ENCODE measurements around the gene VPS13D.
"Not testable (repeated sequence)": the region's sequence is repeated elsewhere in the genome, so short reads cannot be mapped to it uniquely, and the experiment has no call there.

The VPS13D gene

GRCh38 chr1:12220890-12221289 lies 8.9 kb upstream of the VPS13D start:
- H3K4me3 ChIP-seq (ENCODE audit: low read depth, low read length), result no peak overlapping the region
- TF ChIP-seq CTCF (IDR thresholded peaks at IDR 0.05; ENCODE audit: low read depth, low read length), result no peak

- not testable (repeated sequence) for H3K4me3 ChIP-seq (ENCODE audit: low read depth, low read length)
Measured at GRCh38 chr1:12222700-12223099, 7.1 kb upstream of the VPS13D start.

GRCh38 chr1:12224092-12224491 lies 5.7 kb upstream of the VPS13D start:
- not testable (repeated sequence) for H3K4me3 ChIP-seq (ENCODE audit: low read depth, low read length)

- H3K4me3 ChIP-seq (ENCODE audit: low read depth, low read length), result no peak overlapping the region
- TF ChIP-seq CTCF (IDR thresholded peaks at IDR 0.05; ENCODE audit: low read depth, low read length), result no peak
Measured at GRCh38 chr1:12228979-12229378, 851 bp upstream of the VPS13D start.

- no peak overlapping the region for H3K4me3 ChIP-seq (ENCODE audit: low read depth, low read length)
- no peak for TF ChIP-seq CTCF (IDR thresholded peaks at IDR 0.05; ENCODE audit: low read depth, low read length)
Measured at GRCh38 chr1:12229386-12229834, 420 bp upstream of the VPS13D start.

GRCh38 chr1:12230549-12231275 lies 882 bp downstream of the VPS13D start:
- peak overlapping the region; percentile 97 for H3K4me3 ChIP-seq (ENCODE audit: low read depth, low read length)
- TF ChIP-seq CTCF (IDR thresholded peaks at IDR 0.05; ENCODE audit: low read depth, low read length), result no peak

- H3K4me3 ChIP-seq (ENCODE audit: low read depth, low read length), result peak overlapping the region; percentile 97
- TF ChIP-seq CTCF (IDR thresholded peaks at IDR 0.05; ENCODE audit: low read depth, low read length), result no peak
Measured at GRCh38 chr1:12231276-12231595, 1.4 kb downstream of the VPS13D start.

- no peak for TF ChIP-seq CTCF (IDR thresholded peaks at IDR 0.05; ENCODE audit: low read depth, low read length)
- H3K4me3 ChIP-seq (ENCODE audit: low read depth, low read length), result no peak overlapping the region
Measured at GRCh38 chr1:12232221-12232620, 2.4 kb downstream of the VPS13D start.
